SK-N-SH (cell line): ENCODE data around the gene LEMD1. TPM values are rescaled to one million over a fixed set of nuclear protein-coding genes. Genes with fewer than 3 reads are reported as not detected.

Experiments used
- CTCF ChIA-PET: fragments of 300-600, 350-600 bp; formaldehyde crosslinking; extraction: SDS; loops from one replicate; lab custom pipeline; 2021; lab: Yijun Ruan, JAX
- POLR2A ChIA-PET: fragments of 350-600 bp; sonication (Branson Sonifier 250); formaldehyde crosslinking; extraction: SDS; loops from one replicate; lab custom pipeline; 2020; ENCODE audit warnings: antibody characterized with exemption, inconsistent platforms; lab: Yijun Ruan, JAX
- DNase-seq: peaks from one replicate; pipeline ENCODE4 v3.0.0; 2012
- H2AFZ ChIP-seq: fragments of 200-600 bp; sonication (generic); 2 replicates; pipeline ENCODE4 v1.8.1; 2016; ENCODE audit warnings: antibody characterized with exemption, mild to moderate bottlenecking, low read depth
- H3F3A ChIP-seq: fragments of 200-600 bp; sonication (generic); replicated peaks from 2 replicates; pipeline ENCODE3; 2016; ENCODE audit warnings: antibody characterized with exemption, mild to moderate bottlenecking; ENCODE audit not compliant: insufficient read depth
- H3K27ac ChIP-seq, 2 experiments: fragments of 200-500 bp in 1 of 2; fragments of 200-600 bp in 1 of 2; sonication (Bioruptor generic) in 1 of 2; sonication (generic), shearing (Covaris generic) in 1 of 2; 2 replicates each; pipeline versions ENCODE4 v1.5.1 to v1.6.1; 2014 to 2016; ENCODE audit warnings: low read depth in 2 of 2, inconsistent platforms in 1 of 2, low read length in 1 of 2, mild to moderate bottlenecking in 1 of 2, mixed read lengths in 1 of 2
- H3K27me3 ChIP-seq: fragments of 200-600 bp; sonication (generic), shearing (Covaris generic); 2 replicates; pipeline ENCODE4 v1.6.1; 2016; ENCODE audit warnings: mixed run types; ENCODE audit not compliant: insufficient read depth
- H3K36me3 ChIP-seq, 2 experiments: fragments of 200-500 bp in 1 of 2; fragments of 200-600 bp in 1 of 2; sonication (Bioruptor generic) in 1 of 2; sonication (generic) in 1 of 2; replicated peaks in 1 of 2; 2 replicates each; pipeline versions ENCODE3 to v1.5.1; 2014 to 2016; ENCODE audit warnings: low read length in 1 of 2, mild to moderate bottlenecking in 1 of 2; ENCODE audit not compliant: insufficient read depth in 2 of 2, control insufficient read depth in 1 of 2
- H3K4me1 ChIP-seq, 2 experiments: fragments of 200-500 bp in 1 of 2; fragments of 200-600 bp in 1 of 2; sonication (Bioruptor generic) in 1 of 2; sonication (generic), shearing (Covaris generic) in 1 of 2; 2 replicates each; pipeline versions ENCODE4 v1.5.1 to v1.6.1; 2014 to 2016; ENCODE audit warnings: low read depth in 1 of 2, low read length in 1 of 2, mixed run types in 1 of 2; ENCODE audit not compliant: insufficient read depth in 2 of 2, control insufficient read depth in 1 of 2
- H3K4me2 ChIP-seq: fragments of 200-600 bp; sonication (generic), shearing (Covaris generic); 2 replicates; pipeline ENCODE4 v1.6.1; 2017; ENCODE audit warnings: mixed run types
- H3K4me3 ChIP-seq, 2 experiments: fragments of 200-500 bp in 1 of 2; fragments of 200-600 bp in 1 of 2; sonication (Bioruptor generic) in 1 of 2; sonication (generic), shearing (Covaris generic) in 1 of 2; 2 replicates each; pipeline versions ENCODE4 v1.5.1 to v1.8.1; 2014 to 2016; ENCODE audit warnings: low read depth in 2 of 2, inconsistent platforms in 1 of 2, low read length in 1 of 2, mild to moderate bottlenecking in 1 of 2, mixed read lengths in 1 of 2, moderate library complexity in 1 of 2
- H3K79me2 ChIP-seq: fragments of 200-600 bp; sonication (generic); 2 replicates; pipeline ENCODE4 v1.8.1; 2017; ENCODE audit warnings: mild to moderate bottlenecking; ENCODE audit not compliant: insufficient read depth
- H3K9ac ChIP-seq: fragments of 200-600 bp; sonication (generic); 2 replicates; pipeline ENCODE4 v1.6.1; 2017; ENCODE audit warnings: mixed run types
- H3K9me2 ChIP-seq: fragments of 200-600 bp; sonication (generic); 2 replicates; pipeline ENCODE4 v1.6.1; 2017; ENCODE audit warnings: mixed run types
- H3K9me3 ChIP-seq: fragments of 200-600 bp; sonication (generic); 2 replicates; pipeline ENCODE4 v1.6.1; 2017; ENCODE audit warnings: mixed run types, mild to moderate bottlenecking, moderate library complexity
- H4K20me1 ChIP-seq: fragments of 200-600 bp; sonication (generic); 2 replicates; pipeline ENCODE4 v1.6.1; 2017; ENCODE audit warnings: mild to moderate bottlenecking, mixed run types; ENCODE audit not compliant: insufficient read depth
- EZH2phosphoT487 ChIP-seq: fragments of 200-600 bp; sonication (generic); IDR thresholded peaks from 2 replicates; pipeline ENCODE4 v1.6.1; 2017; ENCODE audit warnings: low read depth, mixed run types, mild to moderate bottlenecking, antibody characterized with exemption, moderate library complexity, borderline replicate concordance
- MXI1 ChIP-seq: IDR thresholded peaks from 2 replicates; pipeline ENCODE4 v1.6.1; 2012; ENCODE audit warnings: mild to moderate bottlenecking, low read depth, low read length, improper control_type of control experiment
- NFIC ChIP-seq: IDR thresholded peaks from 2 replicates; pipeline ENCODE4 v1.4.0; 2012; ENCODE audit warnings: borderline replicate concordance
- RAD21 ChIP-seq: IDR thresholded peaks from 2 replicates; pipeline ENCODE4 v1.6.1; 2012; ENCODE audit warnings: mild to moderate bottlenecking, low read length
- SIN3A ChIP-seq: IDR thresholded peaks from 2 replicates; pipeline ENCODE4 v1.6.1; 2012; ENCODE audit warnings: low read depth, mild to moderate bottlenecking, low read length, moderate library complexity, borderline replicate concordance
- SMC3 ChIP-seq: IDR thresholded peaks from 2 replicates; pipeline ENCODE4 v1.6.1; 2012; ENCODE audit warnings: low read depth, low read length, improper control_type of control experiment
- TAF1 ChIP-seq: IDR thresholded peaks from 2 replicates; pipeline ENCODE4 v1.6.1; 2012; ENCODE audit warnings: low read depth, mild to moderate bottlenecking, low read length, moderate library complexity, borderline replicate concordance
- ZBTB33 ChIP-seq: IDR thresholded peaks from 2 replicates; pipeline ENCODE4 v1.4.0; 2012; ENCODE audit warnings: low read depth, borderline replicate concordance
- WGBS: methylation state at CpG from one replicate; pipeline ENCODE4 v1.1.6; 2017; ENCODE audit warnings: low lambda C conversion rate; 5-methylcytosine and 5-hydroxymethylcytosine counted together
- polyA plus RNA-seq, 3 experiments: library from polyadenylated mRNA; depleted of rRNA; stranded (reverse); fragments of >200 nt; gene quantifications; 2 replicates each; pipeline ENCODE4 v1.2.3, GENCODE V29; 2012
- TF ChIP-seq, protein P1 (sequence below): fragments of 150-350 bp; IDR thresholded peaks from 2 replicates; pipeline ENCODE4 v1.6.1; 2017; ENCODE audit warnings: antibody characterized with exemption, low read length, low read depth, borderline replicate concordance
- TF ChIP-seq, protein P2 (sequence below): IDR thresholded peaks from 2 replicates; pipeline ENCODE4; 2012
- TF ChIP-seq, protein P3 (sequence below): fragments of 200-600 bp; sonication (generic); IDR thresholded peaks from 2 replicates; pipeline ENCODE4 v1.6.1; 2017; ENCODE audit warnings: antibody characterized with exemption, mild to moderate bottlenecking, moderate library complexity

Gene LEMD1
- polyA plus RNA-seq, 1 of the 3 experiments (the other 2 are of a cell fraction) = not detected

GRCh38 chr1:205438213-205439158 lies 16.6 kb upstream of the LEMD1 start:
- peak; percentile 83 for DNase-seq

GRCh38 chr1:205437570-205437969 lies 15.7 kb upstream of the LEMD1 start:
- no peaks in the 10 kb centered on the region for H3K36me3 ChIP-seq
- TF ChIP-seq ZBTB33 = no peak
- no peak for TF ChIP-seq RAD21
- no peak for TF ChIP-seq MXI1
- no peak for TF ChIP-seq EZH2phosphoT487
- TF ChIP-seq, protein P1, sequence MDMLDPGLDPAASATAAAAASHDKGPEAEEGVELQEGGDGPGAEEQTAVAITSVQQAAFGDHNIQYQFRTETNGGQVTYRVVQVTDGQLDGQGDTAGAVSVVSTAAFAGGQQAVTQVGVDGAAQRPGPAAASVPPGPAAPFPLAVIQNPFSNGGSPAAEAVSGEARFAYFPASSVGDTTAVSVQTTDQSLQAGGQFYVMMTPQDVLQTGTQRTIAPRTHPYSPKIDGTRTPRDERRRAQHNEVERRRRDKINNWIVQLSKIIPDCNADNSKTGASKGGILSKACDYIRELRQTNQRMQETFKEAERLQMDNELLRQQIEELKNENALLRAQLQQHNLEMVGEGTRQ = no peak
- TF ChIP-seq SMC3 = no peak
- no peak for TF ChIP-seq TAF1
- POLR2A ChIA-PET = no interaction called here
- no peaks in the 10 kb centered on the region for H3K9me2 ChIP-seq
- peaks cover 42% of the 10 kb centered on the region; the same call in 1 of the 2 replicates for H3K27me3 ChIP-seq
- no peaks in the 10 kb centered on the region for H4K20me1 ChIP-seq
- H3K79me2 ChIP-seq = no peaks in the 10 kb centered on the region
- no peaks in the 10 kb centered on the region for H3F3A ChIP-seq
- H3K4me2 ChIP-seq = no peak overlapping the region
- H2AFZ ChIP-seq = no peak overlapping the region
- no peak overlapping the region for H3K4me3 ChIP-seq
- WGBS = 29% methylated on average over 2 of the region's 2 CpGs
- no peak for DNase-seq
- H3K4me1 ChIP-seq = peaks cover 0 to 3% of the 10 kb centered on the region in 2 experiments; a peak in 1 of 4 replicates
- H3K9me3 ChIP-seq = no peaks in the 10 kb centered on the region
- no peak overlapping the region for H3K9ac ChIP-seq
- no peak overlapping the region for H3K27ac ChIP-seq
- CTCF ChIA-PET = interaction anchor here (0.6 to 1.2 kb wide), 4 partner anchors 21 to 766 kb away, joined by 3 read pairs; no protein-coding TSS in a partner anchor

More at GRCh38 chr1:205438213-205439158, 16.6 kb upstream of the LEMD1 start:
- Histone ChIP-seq H3K4me3 (no peak overlapping the region), H3K9me3 (no peaks in the 10 kb centered on the region), H3F3A (no peaks in the 10 kb centered on the region), H3K4me2 (no peak overlapping the region), H3K9me2 (no peaks in the 10 kb centered on the region), H4K20me1 (no peaks in the 10 kb centered on the region), H2AFZ (no peak overlapping the region), H3K27me3 (peaks cover 50% of the 10 kb centered on the region; the same call in 1 of the 2 replicates), H3K36me3 (no peaks in the 10 kb centered on the region), H3K79me2 (no peaks in the 10 kb centered on the region), H3K9ac (no peak overlapping the region), H3K27ac (no peak overlapping the region), H3K4me1 (peaks cover 0 to 3% of the 10 kb centered on the region in 2 experiments; a peak in 1 of 4 replicates)
- POLR2A ChIA-PET = no interaction called here
- CTCF ChIA-PET = interaction anchor here (0.7 to 2.0 kb wide), 13 partner anchors 10 to 361 kb away, joined by 3 to 11 read pairs (median 5); no protein-coding TSS in a partner anchor
- 60% methylated on average over 9 of the region's 13 CpGs for WGBS
- TF ChIP-seq, protein P2, sequence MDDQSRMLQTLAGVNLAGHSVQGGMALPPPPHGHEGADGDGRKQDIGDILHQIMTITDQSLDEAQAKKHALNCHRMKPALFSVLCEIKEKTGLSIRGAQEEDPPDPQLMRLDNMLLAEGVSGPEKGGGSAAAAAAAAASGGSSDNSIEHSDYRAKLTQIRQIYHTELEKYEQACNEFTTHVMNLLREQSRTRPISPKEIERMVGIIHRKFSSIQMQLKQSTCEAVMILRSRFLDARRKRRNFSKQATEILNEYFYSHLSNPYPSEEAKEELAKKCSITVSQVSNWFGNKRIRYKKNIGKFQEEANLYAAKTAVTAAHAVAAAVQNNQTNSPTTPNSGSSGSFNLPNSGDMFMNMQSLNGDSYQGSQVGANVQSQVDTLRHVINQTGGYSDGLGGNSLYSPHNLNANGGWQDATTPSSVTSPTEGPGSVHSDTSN = no peak
- TF ChIP-seq, protein P3, sequence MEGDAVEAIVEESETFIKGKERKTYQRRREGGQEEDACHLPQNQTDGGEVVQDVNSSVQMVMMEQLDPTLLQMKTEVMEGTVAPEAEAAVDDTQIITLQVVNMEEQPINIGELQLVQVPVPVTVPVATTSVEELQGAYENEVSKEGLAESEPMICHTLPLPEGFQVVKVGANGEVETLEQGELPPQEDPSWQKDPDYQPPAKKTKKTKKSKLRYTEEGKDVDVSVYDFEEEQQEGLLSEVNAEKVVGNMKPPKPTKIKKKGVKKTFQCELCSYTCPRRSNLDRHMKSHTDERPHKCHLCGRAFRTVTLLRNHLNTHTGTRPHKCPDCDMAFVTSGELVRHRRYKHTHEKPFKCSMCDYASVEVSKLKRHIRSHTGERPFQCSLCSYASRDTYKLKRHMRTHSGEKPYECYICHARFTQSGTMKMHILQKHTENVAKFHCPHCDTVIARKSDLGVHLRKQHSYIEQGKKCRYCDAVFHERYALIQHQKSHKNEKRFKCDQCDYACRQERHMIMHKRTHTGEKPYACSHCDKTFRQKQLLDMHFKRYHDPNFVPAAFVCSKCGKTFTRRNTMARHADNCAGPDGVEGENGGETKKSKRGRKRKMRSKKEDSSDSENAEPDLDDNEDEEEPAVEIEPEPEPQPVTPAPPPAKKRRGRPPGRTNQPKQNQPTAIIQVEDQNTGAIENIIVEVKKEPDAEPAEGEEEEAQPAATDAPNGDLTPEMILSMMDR = peak; percentile 50
- peak; percentile 32; the same call in 1 of the 2 replicates for TF ChIP-seq NFIC
- no peak for TF ChIP-seq SIN3A
